HCT116 (cell line): ENCODE measurements around the gene SEC14L3. TPM values are rescaled to one million over a fixed set of nuclear protein-coding genes. Genes with fewer than 3 reads are reported as not detected.
"Not testable (repeated sequence)": the region's sequence is repeated elsewhere in the genome, so short reads cannot be mapped to it uniquely, and the experiment has no call there.

Experiments used
- ATAC-seq: fragments of 200-7000 bp; cut with Tn5 transposase; 2 replicates; pipeline ENCODE4 v1.9.1; 2020; ENCODE audit warnings: mild to moderate bottlenecking, moderate library complexity
- BruUV-seq: library from RNA; stranded (reverse); fragments of 400-500 nt; replicated peaks from 2 replicates; lab custom pipeline; 2021; lab: Mats Ljungman, UMichigan
- CTCF ChIA-PET: fragments of 300-600 bp; sonication (Branson Sonifier 250); formaldehyde crosslinking; loops from one replicate; lab custom pipeline; 2021; ENCODE audit warnings: antibody characterized with exemption; lab: Charles Lee
- POLR2A ChIA-PET: fragments of 300-600, 350-600 bp; sonication (Branson Sonifier 250); formaldehyde crosslinking; loops from one replicate; lab custom pipeline; 2021; ENCODE audit warnings: antibody characterized with exemption; lab: Charles Lee
- RAD21 ChIA-PET, 2 experiments: fragments of 300-600 bp; sonication (Branson Sonifier 250); formaldehyde crosslinking; loops; one replicate each; lab custom pipeline; 2023; ENCODE audit warnings: low total read pairs in 2 of 2; ENCODE audit not compliant: uncharacterized antibody in 2 of 2, unreplicated experiment in 2 of 2, low non-redundant PET in 1 of 2; lab: Charles Lee
- DNase-seq: peaks from one replicate; pipeline ENCODE4 v3.0.0-alpha.2; 2010; ENCODE audit warnings: low read depth, low spot score
- H2AFZ ChIP-seq: fragments of 200-600 bp; shearing (Covaris generic), sonication (generic); 2 replicates; pipeline ENCODE4 v1.6.1; 2017; ENCODE audit warnings: low read depth, mixed run types, mixed read lengths, antibody characterized with exemption, low read length; ENCODE audit not compliant: poor library complexity, severe bottlenecking
- H3K27ac ChIP-seq: 2 replicates; pipeline ENCODE4 v1.5.1; 2012; ENCODE audit warnings: low read depth, low read length
- H3K27me3 ChIP-seq: fragments of 200-600 bp; sonication (generic); 2 replicates; pipeline ENCODE4 v1.6.1; 2016; ENCODE audit warnings: mixed run types, low read length, mixed read lengths; ENCODE audit not compliant: insufficient read depth
- H3K36me3 ChIP-seq, 2 experiments: fragments of 200-500 bp in 1 of 2; fragments of 200-600 bp in 1 of 2; sonication (Bioruptor generic) in 1 of 2; sonication (generic) in 1 of 2; 2 replicates each; pipeline versions ENCODE4 v1.5.1 to v1.6.1; 2014 to 2016; ENCODE audit warnings: low read length in 2 of 2, inconsistent platforms in 1 of 2, mixed read lengths in 1 of 2, mixed run types in 1 of 2; ENCODE audit not compliant: insufficient read depth in 2 of 2, control insufficient read depth in 1 of 2
- H3K4me1 ChIP-seq, 2 experiments: fragments of 200-600 bp in 1 of 2; sonication (generic) in 1 of 2; 2 replicates each; pipeline versions ENCODE4 v1.5.1 to v1.6.1; 2012 to 2017; ENCODE audit warnings: low read length in 2 of 2, inconsistent platforms in 1 of 2, mild to moderate bottlenecking in 1 of 2, mixed read lengths in 1 of 2, mixed run types in 1 of 2, moderate library complexity in 1 of 2; ENCODE audit not compliant: insufficient read depth in 2 of 2, control insufficient read depth in 1 of 2
- H3K4me2 ChIP-seq: fragments of 200-600 bp; sonication (generic); 2 replicates; pipeline ENCODE4 v1.6.1; 2017; ENCODE audit warnings: mixed run types, low read length, mixed read lengths
- H3K4me3 ChIP-seq, 2 experiments: fragments of 200-600 bp in 1 of 2; sonication (generic) in 1 of 2; replicated peaks in 1 of 2; 2 replicates each; pipeline ENCODE4 v1.5.1; 2011 to 2016; ENCODE audit warnings: low read length in 2 of 2, control low read depth in 1 of 2, low read depth in 1 of 2, mild to moderate bottlenecking in 1 of 2, mixed read lengths in 1 of 2, mixed run types in 1 of 2
- H3K79me2 ChIP-seq: fragments of 200-600 bp; sonication (generic); 2 replicates; pipeline ENCODE4 v1.6.1; 2017; ENCODE audit warnings: mild to moderate bottlenecking, mixed run types, low read length, moderate library complexity, mixed read lengths; ENCODE audit not compliant: insufficient read depth
- H3K9ac ChIP-seq: fragments of 200-600 bp; sonication (generic); 2 replicates; pipeline ENCODE4 v1.6.1; 2016; ENCODE audit warnings: low read length, mixed read lengths
- H3K9me2 ChIP-seq: fragments of 200-600 bp; sonication (generic), shearing (Covaris generic); 2 replicates; pipeline ENCODE4 v1.6.1; 2017; ENCODE audit warnings: mixed run types, mild to moderate bottlenecking, moderate library complexity; ENCODE audit not compliant: insufficient read depth
- H3K9me3 ChIP-seq, 2 experiments: fragments of 200-500 bp in 1 of 2; fragments of 200-600 bp in 1 of 2; sonication (Bioruptor generic) in 1 of 2; sonication (generic) in 1 of 2; 2 replicates each; pipeline ENCODE4 v1.6.1; 2014 to 2017; ENCODE audit warnings: low read length in 2 of 2, mixed read lengths in 2 of 2, inconsistent platforms in 1 of 2, low read depth in 1 of 2, mild to moderate bottlenecking in 1 of 2, mixed run types in 1 of 2, moderate library complexity in 1 of 2; ENCODE audit not compliant: control insufficient read depth in 1 of 2, insufficient read depth in 1 of 2
- H4K20me1 ChIP-seq: fragments of 200-600 bp; sonication (generic), shearing (Covaris generic); 2 replicates; pipeline ENCODE4 v1.6.1; 2017; ENCODE audit warnings: mixed run types, mild to moderate bottlenecking, moderate library complexity; ENCODE audit not compliant: insufficient read depth
- ATF3 ChIP-seq: IDR thresholded peaks from 2 replicates; pipeline ENCODE4 v1.6.1; 2012
- CTCF ChIP-seq, 3 experiments: fragments of 200-600 bp in 1 of 3; sonication (generic) in 1 of 3; IDR thresholded peaks in 2 of 3; conservative IDR thresholded peaks in 1 of 3; 2 replicates each; pipeline ENCODE4 v1.5.1; 2012 to 2017; ENCODE audit warnings: low read depth in 2 of 3, low read length in 2 of 3, antibody characterized with exemption in 1 of 3, borderline replicate concordance in 1 of 3, control low read depth in 1 of 3, mild to moderate bottlenecking in 1 of 3, mixed read lengths in 1 of 3, mixed run types in 1 of 3, moderate library complexity in 1 of 3; ENCODE audit not compliant: insufficient read depth in 1 of 3
- SIN3A ChIP-seq: IDR thresholded peaks from 2 replicates; pipeline ENCODE4 v1.6.1; 2012; ENCODE audit warnings: low read depth
- SP1 ChIP-seq: IDR thresholded peaks from 2 replicates; pipeline ENCODE4 v1.6.1; 2012; ENCODE audit warnings: low read depth
- YY1 ChIP-seq: IDR thresholded peaks from 2 replicates; pipeline ENCODE4 v1.6.1; 2011; ENCODE audit warnings: low read length, low read depth, moderate library complexity, mild to moderate bottlenecking; ENCODE audit not compliant: insufficient replicate concordance; ENCODE audit errors: extremely low read depth
- intact Hi-C: fragments of 100-400 bp; cut with micrococcal nuclease; formaldehyde crosslinking; loops from 2 replicates; pipeline ENCODE4 v1.10.0; 2022
- total RNA-seq: library from RNA; stranded (reverse); gene quantifications from one replicate; pipeline ENCODE4 v1.2.1, GENCODE V29; 2021; ENCODE audit not compliant: unreplicated experiment

SEC14L3 gene
- total RNA-seq, 1 experiment from 2014 or later, result not detected

DNA sequence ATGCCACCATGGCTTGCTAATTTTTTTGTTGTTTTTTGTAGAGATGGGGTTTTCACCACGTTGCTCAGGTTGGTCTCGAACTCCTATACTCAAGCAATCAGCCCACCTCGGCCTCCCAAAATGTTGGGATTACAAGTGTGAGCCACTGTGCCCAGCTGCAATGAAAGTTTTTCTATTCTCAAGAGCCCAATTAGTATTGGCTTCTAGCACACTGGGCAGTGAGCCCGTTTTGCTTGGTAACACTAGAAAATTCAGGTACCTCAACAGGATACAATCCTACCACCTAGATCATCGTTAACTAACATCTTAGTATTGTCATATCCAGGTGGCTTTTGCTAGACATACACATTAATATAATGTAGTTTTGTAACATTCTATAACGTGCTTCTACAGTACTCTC lies 19.0 kb downstream of the SEC14L3 start:
- Histone ChIP-seq H3K9ac (no peak overlapping the region), H2AFZ (no peak overlapping the region), H3K4me2 (no peak overlapping the region), H3K4me1 (no peaks in the 10 kb centered on the region), H3K9me2 (no peaks in the 10 kb centered on the region), H3K79me2 (no peaks in the 10 kb centered on the region), H3K36me3 (no peaks in the 10 kb centered on the region), H3K27ac (no peak overlapping the region), H3K9me3 (no peaks in the 10 kb centered on the region), H3K4me3 (no peak overlapping the region), H3K27me3 (no peaks in the 10 kb centered on the region), H4K20me1 (no peaks in the 10 kb centered on the region)
- RAD21 ChIA-PET, result no interaction called here
- POLR2A ChIA-PET, result no interaction called here
- TF ChIP-seq ATF3 (no peak), SIN3A (no peak), CTCF (IDR thresholded peaks at IDR 0.05 in 2 of 3, conservative IDR thresholded peaks at IDR 0.05 in 1 of 3; ENCODE audit: borderline replicate concordance in 1 of 3, insufficient read depth in 1 of 3, low read depth in 2 of 3, low read length in 2 of 3) (no peak), YY1 (no peak), SP1 (no peak)
- intact Hi-C loops, result no loop called here
- no peak for DNase-seq
- ATAC-seq, result no peak
- CTCF ChIA-PET, result no interaction called here
- no TSS peak for BruUV-seq

- RAD21 ChIA-PET, H3K27ac ChIP-seq, intact Hi-C loops, H3K4me1 ChIP-seq, H3K79me2 ChIP-seq, POLR2A ChIA-PET, H3K9me2 ChIP-seq, H3K9me3 ChIP-seq, H3K4me2 ChIP-seq, H3K9ac ChIP-seq, H3K27me3 ChIP-seq, H2AFZ ChIP-seq, DNase-seq, H3K36me3 ChIP-seq, H4K20me1 ChIP-seq, BruUV-seq, ATAC-seq, H3K4me3 ChIP-seq: not testable (repeated sequence)
- CTCF ChIA-PET, result interaction anchor here (0.7 kb wide), 1 partner anchor 128 kb away, joined by 4 read pairs; no protein-coding TSS in a partner anchor
Observed at GRCh38 chr22:30451488-30451887, 20.3 kb downstream of the SEC14L3 start.
